ENCODE data around the gene SUGCT.

The SUGCT gene

DNA sequence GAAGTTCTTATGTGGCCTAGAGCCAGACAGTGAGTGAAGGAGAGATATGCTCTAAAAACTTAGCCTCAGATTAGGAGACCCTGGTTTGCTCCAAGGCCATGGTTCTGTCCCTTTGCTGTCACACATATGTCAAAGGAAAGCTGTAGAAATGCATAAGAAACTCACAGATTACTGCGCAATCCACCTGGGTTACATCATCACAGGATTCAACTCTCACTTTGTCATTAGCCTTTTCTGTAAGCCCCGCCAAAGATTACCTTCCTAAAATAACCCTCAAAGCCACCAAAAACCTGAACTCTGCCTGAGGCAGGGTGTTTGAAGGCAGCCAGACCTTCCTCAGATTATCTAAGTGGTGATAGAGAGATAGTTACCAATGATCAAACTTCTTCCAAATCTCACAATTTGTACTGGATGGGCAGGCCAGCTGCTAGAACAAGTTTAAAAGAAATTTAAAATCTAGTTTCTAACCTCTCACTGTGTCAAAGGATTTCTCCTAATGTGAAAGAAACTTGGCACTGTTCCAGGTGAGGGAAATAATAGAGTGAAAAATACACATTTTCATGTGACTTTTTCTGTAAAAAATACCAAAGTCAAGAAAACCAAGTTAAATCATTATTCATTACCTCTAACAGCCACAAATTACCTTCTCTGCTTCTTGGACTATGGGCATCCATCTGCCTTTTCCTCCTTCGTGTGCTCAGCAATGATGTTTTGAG is 567.2 kb downstream of the SUGCT start:
- Histone ChIP-seq H3K27ac (no peak overlapping the region), H3K79me2 (no peaks in the 10 kb centered on the region), H3K9ac (no peak overlapping the region), H3K4me2 (ENCODE audit: low read length) (no peak overlapping the region), H3K9me3 (ENCODE audit: control insufficient read depth, low read length) (no peaks in the 10 kb centered on the region), H2AFZ (no peak overlapping the region), H3K36me3 (ENCODE audit: control insufficient read depth, insufficient read depth, low read length) (no peaks in the 10 kb centered on the region), H3K27me3 (ENCODE audit: control insufficient read depth, insufficient read depth, low read length) (no peaks in the 10 kb centered on the region), H3K4me3 (ENCODE audit: low read depth, low read length) (no peak overlapping the region), H3K4me1 (no peaks in the 10 kb centered on the region)
- TF ChIP-seq, protein P1, sequence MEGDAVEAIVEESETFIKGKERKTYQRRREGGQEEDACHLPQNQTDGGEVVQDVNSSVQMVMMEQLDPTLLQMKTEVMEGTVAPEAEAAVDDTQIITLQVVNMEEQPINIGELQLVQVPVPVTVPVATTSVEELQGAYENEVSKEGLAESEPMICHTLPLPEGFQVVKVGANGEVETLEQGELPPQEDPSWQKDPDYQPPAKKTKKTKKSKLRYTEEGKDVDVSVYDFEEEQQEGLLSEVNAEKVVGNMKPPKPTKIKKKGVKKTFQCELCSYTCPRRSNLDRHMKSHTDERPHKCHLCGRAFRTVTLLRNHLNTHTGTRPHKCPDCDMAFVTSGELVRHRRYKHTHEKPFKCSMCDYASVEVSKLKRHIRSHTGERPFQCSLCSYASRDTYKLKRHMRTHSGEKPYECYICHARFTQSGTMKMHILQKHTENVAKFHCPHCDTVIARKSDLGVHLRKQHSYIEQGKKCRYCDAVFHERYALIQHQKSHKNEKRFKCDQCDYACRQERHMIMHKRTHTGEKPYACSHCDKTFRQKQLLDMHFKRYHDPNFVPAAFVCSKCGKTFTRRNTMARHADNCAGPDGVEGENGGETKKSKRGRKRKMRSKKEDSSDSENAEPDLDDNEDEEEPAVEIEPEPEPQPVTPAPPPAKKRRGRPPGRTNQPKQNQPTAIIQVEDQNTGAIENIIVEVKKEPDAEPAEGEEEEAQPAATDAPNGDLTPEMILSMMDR (IDR thresholded peaks at IDR 0.05) = no peak

DNA sequence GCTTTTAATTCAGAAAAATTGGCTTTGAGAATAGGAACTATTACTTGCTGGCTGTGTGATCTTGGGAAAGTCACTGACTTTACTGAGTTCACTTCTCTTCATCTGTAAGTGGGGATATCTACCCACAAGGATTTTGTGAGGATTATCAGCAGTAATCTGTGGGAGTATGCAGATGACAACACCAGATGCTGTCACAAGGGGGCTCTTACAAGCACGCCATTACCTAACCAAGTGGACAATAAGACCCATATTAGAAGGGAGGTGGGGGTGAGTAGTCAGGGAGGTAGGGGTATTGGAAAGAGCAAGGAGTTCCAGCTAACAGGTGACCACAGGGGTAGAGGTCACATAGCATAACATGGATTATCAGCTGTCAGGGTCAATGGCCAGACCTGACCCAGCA is 569.4 kb downstream of the SUGCT start:
- H3K9ac ChIP-seq = no peak overlapping the region
- no peak overlapping the region for H2AFZ ChIP-seq
- no peaks in the 10 kb centered on the region for H3K4me1 ChIP-seq
- H3K79me2 ChIP-seq = no peaks in the 10 kb centered on the region
- H3K27me3 ChIP-seq (ENCODE audit: control insufficient read depth, insufficient read depth, low read length) = no peaks in the 10 kb centered on the region
- H3K36me3 ChIP-seq (ENCODE audit: control insufficient read depth, insufficient read depth, low read length) = no peaks in the 10 kb centered on the region
- H3K4me2 ChIP-seq (ENCODE audit: low read length) = no peak overlapping the region
- H3K27ac ChIP-seq = no peak overlapping the region
- H3K4me3 ChIP-seq (ENCODE audit: low read depth, low read length) = no peak overlapping the region
- H3K9me3 ChIP-seq (ENCODE audit: control insufficient read depth, low read length) = no peaks in the 10 kb centered on the region
- TF ChIP-seq, protein P1 (IDR thresholded peaks at IDR 0.05) = no peak

DNA sequence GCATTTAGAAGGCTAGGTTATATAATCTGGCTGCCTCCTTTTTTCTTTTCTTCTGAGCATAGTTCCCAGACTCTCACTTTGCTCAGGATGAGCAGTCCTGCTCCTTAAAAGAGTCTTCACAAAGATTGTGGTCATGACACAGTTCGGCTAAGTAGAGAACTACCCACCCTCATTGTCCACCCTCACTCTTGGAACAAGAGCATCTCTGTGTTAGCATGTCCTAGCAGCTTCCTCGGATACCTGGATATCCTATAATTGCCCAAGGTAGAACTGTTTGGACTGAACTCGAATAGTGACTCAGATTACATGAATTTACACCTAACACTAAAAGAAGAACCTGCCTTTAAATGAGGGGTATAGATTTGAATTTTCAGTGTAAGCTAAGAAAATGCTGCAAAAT is 572.0 kb downstream of the SUGCT start:
- Histone ChIP-seq H3K27ac (no peak overlapping the region), H3K9me3 (ENCODE audit: control insufficient read depth, low read length) (no peaks in the 10 kb centered on the region), H3K9ac (no peak overlapping the region), H3K4me2 (ENCODE audit: low read length) (no peak overlapping the region), H3K27me3 (ENCODE audit: control insufficient read depth, insufficient read depth, low read length) (no peaks in the 10 kb centered on the region), H3K4me3 (ENCODE audit: low read depth, low read length) (no peak overlapping the region), H3K36me3 (ENCODE audit: control insufficient read depth, insufficient read depth, low read length) (no peaks in the 10 kb centered on the region), H2AFZ (no peak overlapping the region), H3K4me1 (no peaks in the 10 kb centered on the region), H3K79me2 (no peaks in the 10 kb centered on the region)
- TF ChIP-seq, protein P1 (IDR thresholded peaks at IDR 0.05) = no peak

DNA sequence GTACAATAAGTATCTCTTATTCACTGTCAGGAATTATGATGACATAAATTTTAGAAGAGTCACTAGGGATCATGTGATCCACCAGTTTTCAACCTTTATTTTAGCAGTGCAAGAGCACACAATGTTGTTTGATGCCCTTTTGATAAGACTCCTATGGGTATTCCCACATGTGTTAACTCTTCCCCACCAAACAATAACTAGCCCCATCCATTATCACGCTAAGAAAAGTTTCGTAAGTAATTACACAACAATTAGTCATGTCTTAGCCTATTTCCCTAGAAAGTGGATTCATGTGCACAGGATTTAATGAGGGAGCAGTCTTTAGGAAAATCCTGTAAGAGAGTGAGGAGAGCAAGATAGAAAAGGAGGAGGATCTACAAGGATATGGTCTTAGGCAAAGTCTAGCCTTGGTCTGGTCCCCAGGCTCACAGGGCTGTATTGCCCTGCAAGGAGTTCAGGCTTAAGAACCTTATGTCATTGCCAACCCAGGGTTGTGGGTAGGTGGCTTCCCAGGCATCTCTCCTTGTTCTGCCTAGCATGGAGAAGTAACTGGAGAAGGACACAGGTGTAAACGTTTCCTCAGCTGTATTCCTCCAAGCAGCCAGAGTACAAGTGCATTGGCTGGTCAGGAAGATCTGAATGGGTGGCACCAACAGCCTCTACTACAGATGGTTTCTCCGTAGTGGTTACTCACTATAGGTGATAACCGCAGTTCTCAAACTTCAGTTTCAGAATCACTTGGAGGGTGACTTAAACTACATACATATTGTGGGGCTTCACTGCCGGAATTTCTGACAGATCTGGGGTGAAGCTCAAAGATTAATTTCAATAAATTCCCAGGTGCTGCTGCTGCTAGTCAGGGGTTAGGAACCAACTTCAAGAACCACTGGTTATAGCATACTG is 574.5 kb downstream of the SUGCT start:
- Histone ChIP-seq H2AFZ (no peak overlapping the region), H3K9ac (no peak overlapping the region), H3K36me3 (ENCODE audit: control insufficient read depth, insufficient read depth, low read length) (no peaks in the 10 kb centered on the region), H3K27me3 (ENCODE audit: control insufficient read depth, insufficient read depth, low read length) (no peaks in the 10 kb centered on the region), H3K9me3 (ENCODE audit: control insufficient read depth, low read length) (no peaks in the 10 kb centered on the region), H3K4me3 (ENCODE audit: low read depth, low read length) (no peak overlapping the region), H3K4me1 (no peaks in the 10 kb centered on the region), H3K4me2 (ENCODE audit: low read length) (no peak overlapping the region), H3K27ac (no peak overlapping the region), H3K79me2 (no peaks in the 10 kb centered on the region)
- TF ChIP-seq, protein P1 (IDR thresholded peaks at IDR 0.05) = no peak

All from parathyroid adenoma (tissue), 2 donors.